PC-9 (cell line): Measurements from ENCODE around the gene CDC42BPA.

Experiments
- CTCF ChIP-seq: fragments of 200-600 bp; sonication (generic); conservative IDR thresholded peaks from 2 replicates; pipeline ENCODE4 v1.6.1; 2017; ENCODE audit warnings: mixed run types, antibody characterized with exemption, mild to moderate bottlenecking, moderate library complexity
- EZH2 ChIP-seq: fragments of 200-600 bp; sonication (generic); IDR thresholded peaks from 2 replicates; pipeline ENCODE4 v1.8.0; 2017; ENCODE audit warnings: antibody characterized with exemption, low read depth

GRCh38 chr1:227225715-227226346, 92.5 kb downstream of the CDC42BPA start:
- TF ChIP-seq EZH2 (no peak), CTCF (no peak)
